ENCODE measurements around the gene CACNA1F.

The CACNA1F gene

GRCh38 chrX:49230500-49231232 is 2.5 kb downstream of the CACNA1F start:
- peak in 13 of 51 donors; percentile 0 to 17 (median 4) for DNase-seq

GRCh38 chrX:49228185-49228584 is 5.0 kb downstream of the CACNA1F start:
- no peak for DNase-seq

GRCh38 chrX:49227726-49228125 is 5.4 kb downstream of the CACNA1F start:
- no peak for DNase-seq

- DNase-seq: no peak
Observed at GRCh38 chrX:49226946-49227345, 6.2 kb downstream of the CACNA1F start.

GRCh38 chrX:49225858-49226257 is 7.3 kb downstream of the CACNA1F start:
- no peak for DNase-seq

- DNase-seq: no peak
Observed at GRCh38 chrX:49221868-49222267, 11.3 kb downstream of the CACNA1F start.

- DNase-seq: no peak
Observed at GRCh38 chrX:49220100-49220499, 13.0 kb downstream of the CACNA1F start.

GRCh38 chrX:49214996-49215526 is 18.1 kb downstream of the CACNA1F start:
- no peak for DNase-seq

GRCh38 chrX:49214416-49214815 is 18.7 kb downstream of the CACNA1F start:
- no peak for DNase-seq

GRCh38 chrX:49212861-49213260 is 20.3 kb downstream of the CACNA1F start:
- no peak for DNase-seq

- no peak for DNase-seq
Observed at GRCh38 chrX:49212209-49212608, 20.9 kb downstream of the CACNA1F start.

GRCh38 chrX:49211074-49211473 is 22.1 kb downstream of the CACNA1F start:
- no peak for DNase-seq

- no peak for DNase-seq
Observed at GRCh38 chrX:49210406-49210805, 22.7 kb downstream of the CACNA1F start.

GRCh38 chrX:49209434-49210251 is 23.5 kb downstream of the CACNA1F start:
- peak in 6 of 51 donors; percentile 0 to 52 (median 14) for DNase-seq

- no peak for DNase-seq
Observed at GRCh38 chrX:49208399-49208798, 24.7 kb downstream of the CACNA1F start.

GRCh38 chrX:49206543-49206942 is 26.6 kb downstream of the CACNA1F start:
- no peak for DNase-seq

GRCh38 chrX:49205443-49205842 is 27.7 kb downstream of the CACNA1F start:
- DNase-seq: no peak

- no peak for DNase-seq
Observed at GRCh38 chrX:49204709-49205108, 28.4 kb downstream of the CACNA1F start.

GRCh38 chrX:49204017-49204416 is 29.1 kb downstream of the CACNA1F start:
- no peak for DNase-seq

GRCh38 chrX:49203536-49203935 is 29.6 kb downstream of the CACNA1F start:
- DNase-seq: peak in 1 of 51 donors; percentile 18

GRCh38 chrX:49202022-49202421 is 31.1 kb downstream of the CACNA1F start:
- DNase-seq: no peak

Measured in hypothalamus (tissue), 51 donors.